Vagina (tissue), 2 donors: ENCODE measurements around the gene RNPEPL1. TPM values are rescaled to one million over a fixed set of nuclear protein-coding genes. Genes with fewer than 3 reads are reported as not detected.

Source experiments
- DNase-seq, 2 donors: peaks; one replicate each; pipeline ENCODE4 v3.0.0-alpha.2; 2017; ENCODE audit errors: extremely low spot score in 2 of 2
- H3K27ac ChIP-seq: fragments of 200-600 bp; sonication (generic); one replicate; pipeline ENCODE4 v1.5.1; 2019
- H3K27me3 ChIP-seq: fragments of 200-600 bp; sonication (generic); one replicate; pipeline ENCODE4 v1.5.1; 2019
- H3K36me3 ChIP-seq, 2 donors: fragments of 200-600 bp; sonication (generic); one replicate each; pipeline ENCODE4 v1.5.1; 2017 to 2019
- H3K4me1 ChIP-seq: fragments of 200-600 bp; sonication (generic); one replicate; pipeline ENCODE4 v1.5.1; 2019
- H3K4me3 ChIP-seq, 2 donors: fragments of 200-600 bp; sonication (generic); 1 replicate in 1 of 2; 2 replicates in 1 of 2; pipeline ENCODE4 v1.5.1; 2016 to 2019
- H3K9me3 ChIP-seq: fragments of 200-600 bp; sonication (generic); one replicate; pipeline ENCODE4 v1.5.1; 2019
- CTCF ChIP-seq, 3 experiments: fragments of 450-650 bp in 2 of 3; fragments of 200-600 bp in 1 of 3; sonication (generic) in 1 of 3; IDR thresholded peaks; one replicate each; pipeline ENCODE4 v1.5.1; 2017 to 2019; ENCODE audit warnings: antibody characterized with exemption in 3 of 3, mild to moderate bottlenecking in 2 of 3, moderate library complexity in 2 of 3
- POLR2A ChIP-seq, 2 donors: fragments of 450-650 bp; IDR thresholded peaks; one replicate each; pipeline ENCODE4 v1.6.1; 2017; ENCODE audit warnings: antibody characterized with exemption in 2 of 2, mild to moderate bottlenecking in 2 of 2, moderate library complexity in 2 of 2
- POLR2AphosphoS5 ChIP-seq, 2 donors: sonication (generic); formaldehyde crosslinking; IDR thresholded peaks; one replicate each; pipeline ENCODE4 v1.9.0; 2017; ENCODE audit warnings: antibody characterized with exemption in 2 of 2, mild to moderate bottlenecking in 2 of 2, low read depth in 1 of 2; ENCODE audit not compliant: insufficient read depth in 1 of 2
- intact Hi-C: fragments of 100-400 bp; cut with DNase I; formaldehyde crosslinking; loops from one replicate; pipeline ENCODE4 v1.15.1; 2023
- total RNA-seq: library from RNA; depleted of rRNA; stranded (reverse); fragments of >200 nt; gene quantifications from one replicate; pipeline ENCODE4 v1.2.3, GENCODE V29; 2016

The RNPEPL1 gene
- total RNA-seq, 1 donor from 2014 or later, result 65.1 TPM

GRCh38 chr2:240582781-240583180 lies 14.5 kb downstream of the RNPEPL1 start:
- TF ChIP-seq POLR2AphosphoS5 (IDR thresholded peaks at IDR 0.05; ENCODE audit: insufficient read depth in 1 of 2, low read depth in 1 of 2), result no peak
- TF ChIP-seq CTCF (IDR thresholded peaks at IDR 0.05), result no peak
- no peak for TF ChIP-seq POLR2A (IDR thresholded peaks at IDR 0.05)
- H3K4me1 ChIP-seq, result peaks cover 59% of the 10 kb centered on the region
- H3K9me3 ChIP-seq, result no peaks in the 10 kb centered on the region
- intact Hi-C loops, result no loop called here
- no peaks in the 10 kb centered on the region for H3K27me3 ChIP-seq
- DNase-seq, result no peak
- no peak overlapping the region for H3K4me3 ChIP-seq
- peaks cover 0 to 13% of the 10 kb centered on the region in 2 donors for H3K36me3 ChIP-seq
- no peak overlapping the region for H3K27ac ChIP-seq

GRCh38 chr2:240583774-240584173 lies 15.5 kb downstream of the RNPEPL1 start:
- no peaks in the 10 kb centered on the region for H3K27me3 ChIP-seq
- intact Hi-C loops, result no loop called here
- TF ChIP-seq CTCF (IDR thresholded peaks at IDR 0.05), result no peak
- no peak for TF ChIP-seq POLR2AphosphoS5 (IDR thresholded peaks at IDR 0.05; ENCODE audit: insufficient read depth in 1 of 2, low read depth in 1 of 2)
- no peak for TF ChIP-seq POLR2A (IDR thresholded peaks at IDR 0.05)
- H3K9me3 ChIP-seq, result no peaks in the 10 kb centered on the region
- peaks cover 62% of the 10 kb centered on the region for H3K4me1 ChIP-seq
- peaks cover 0 to 5% of the 10 kb centered on the region in 2 donors for H3K36me3 ChIP-seq
- no peak for DNase-seq
- no peak overlapping the region for H3K4me3 ChIP-seq
- H3K27ac ChIP-seq, result no peak overlapping the region

- TF ChIP-seq CTCF (IDR thresholded peaks at IDR 0.05) (no peak), POLR2A (IDR thresholded peaks at IDR 0.05) (no peak), POLR2AphosphoS5 (IDR thresholded peaks at IDR 0.05; ENCODE audit: insufficient read depth in 1 of 2, low read depth in 1 of 2) (no peak)
- DNase-seq, result no peak
- Histone ChIP-seq H3K36me3 (peaks cover 0 to 8% of the 10 kb centered on the region in 2 donors), H3K4me3 (peak overlapping the region; percentile 77 to 96), H3K4me1 (peaks cover 56% of the 10 kb centered on the region), H3K9me3 (no peaks in the 10 kb centered on the region), H3K27ac (no peak overlapping the region), H3K27me3 (no peaks in the 10 kb centered on the region)
- intact Hi-C loops, result no loop called here
These were observed 16.3 kb downstream of the RNPEPL1 start for GRCh38 chr2:240584486-240585031.

GRCh38 chr2:240585101-240585500 lies 16.8 kb downstream of the RNPEPL1 start:
- H3K27ac ChIP-seq, result peak overlapping the region; percentile 90
- H3K9me3 ChIP-seq, result no peaks in the 10 kb centered on the region
- no peak for DNase-seq
- H3K4me1 ChIP-seq, result peaks cover 51% of the 10 kb centered on the region
- peak overlapping the region; percentile 77 to 96 for H3K4me3 ChIP-seq
- H3K27me3 ChIP-seq, result no peaks in the 10 kb centered on the region
- H3K36me3 ChIP-seq, result peaks cover 0 to 14% of the 10 kb centered on the region in 2 donors
- no peak for TF ChIP-seq POLR2AphosphoS5 (IDR thresholded peaks at IDR 0.05; ENCODE audit: insufficient read depth in 1 of 2, low read depth in 1 of 2)
- no peak for TF ChIP-seq POLR2A (IDR thresholded peaks at IDR 0.05)
- TF ChIP-seq CTCF (IDR thresholded peaks at IDR 0.05), result no peak
- intact Hi-C loops, result no loop called here

GRCh38 chr2:240585681-240586197 lies 17.5 kb downstream of the RNPEPL1 start:
- Histone ChIP-seq H3K36me3 (peaks cover 0 to 20% of the 10 kb centered on the region in 2 donors), H3K4me3 (peak overlapping the region; percentile 77 to 96), H3K4me1 (peaks cover 44% of the 10 kb centered on the region), H3K27me3 (no peaks in the 10 kb centered on the region), H3K27ac (peak overlapping the region; percentile 90), H3K9me3 (no peaks in the 10 kb centered on the region)
- intact Hi-C loops, result no loop called here
- no peak for DNase-seq
- TF ChIP-seq CTCF (IDR thresholded peaks at IDR 0.05) (no peak), POLR2AphosphoS5 (IDR thresholded peaks at IDR 0.05; ENCODE audit: insufficient read depth in 1 of 2, low read depth in 1 of 2) (no peak), POLR2A (IDR thresholded peaks at IDR 0.05) (no peak)
